Left kidney (tissue), 2 donors: Measurements from ENCODE around the gene IDH3G. TPM values are rescaled to one million over a fixed set of nuclear protein-coding genes. Genes with fewer than 3 reads are reported as not detected.
"Not testable (repeated sequence)": the region's sequence is repeated elsewhere in the genome, so short reads cannot be mapped to it uniquely, and the experiment has no call there.

Experiments
- DNase-seq: peaks from one replicate; pipeline ENCODE4 v3.0.0-alpha.2; 2013
- polyA plus RNA-seq: library from polyadenylated mRNA; unstranded; fragments of 120-200 nt; gene quantifications from one replicate; pipeline ENCODE4 v1.2.1, GENCODE V29; 2013; ENCODE audit not compliant: insufficient read length

The IDH3G gene
- polyA plus RNA-seq, 1 donor: 70.1 TPM

DNA sequence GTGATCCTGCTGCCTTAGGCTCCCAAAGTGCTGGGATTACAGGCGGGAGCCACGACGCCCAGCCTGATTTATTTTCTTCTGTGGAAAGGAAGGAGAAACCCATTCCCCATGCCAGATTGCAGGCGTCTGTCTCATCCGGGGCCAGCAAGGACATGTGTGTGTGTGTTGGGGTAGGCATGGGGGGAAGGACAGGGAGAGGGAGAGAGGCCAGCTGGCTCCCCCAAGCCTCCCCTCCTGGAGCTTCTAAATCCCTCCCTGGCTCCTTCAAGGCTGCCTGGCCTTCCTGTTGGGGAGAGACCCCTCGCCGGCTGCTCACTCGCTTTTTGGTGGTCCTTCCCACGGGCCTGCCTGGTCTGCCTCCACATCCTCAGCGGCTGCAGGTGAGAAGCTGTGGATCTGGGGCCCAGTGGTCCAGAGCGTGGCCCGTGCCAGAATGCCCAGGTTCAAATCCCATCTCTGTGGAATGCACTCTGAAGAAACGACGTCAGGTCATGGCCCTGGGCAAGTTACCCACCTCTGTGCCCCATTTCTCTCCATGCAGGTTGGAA lies 31.5 kb downstream of the IDH3G start:
- no peak for DNase-seq

GRCh38 chrX:153761863-153762262 lies 32.3 kb downstream of the IDH3G start:
- no peak for DNase-seq

DNA sequence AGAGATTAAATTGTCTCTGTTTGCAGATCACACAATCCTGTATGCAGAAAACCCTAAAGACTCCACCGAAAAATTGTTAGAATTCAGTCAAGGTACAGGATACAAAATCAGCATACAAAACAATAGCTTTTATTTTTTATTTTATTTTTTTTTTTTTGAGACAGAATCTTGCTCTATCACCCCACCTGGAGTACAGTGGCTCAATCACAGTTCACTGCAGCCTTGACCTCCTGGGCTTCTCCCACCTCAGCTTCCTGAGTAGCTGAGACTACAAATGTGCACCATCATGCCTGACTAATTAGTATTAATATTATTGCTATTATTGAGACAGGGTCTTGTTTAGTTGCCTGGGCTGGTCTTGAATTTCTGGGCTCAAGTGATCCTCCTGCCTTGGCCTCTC lies 39.0 kb downstream of the IDH3G start:
- no peak for DNase-seq

GRCh38 chrX:153750127-153750774 lies 43.9 kb downstream of the IDH3G start:
- no peak for DNase-seq

DNA sequence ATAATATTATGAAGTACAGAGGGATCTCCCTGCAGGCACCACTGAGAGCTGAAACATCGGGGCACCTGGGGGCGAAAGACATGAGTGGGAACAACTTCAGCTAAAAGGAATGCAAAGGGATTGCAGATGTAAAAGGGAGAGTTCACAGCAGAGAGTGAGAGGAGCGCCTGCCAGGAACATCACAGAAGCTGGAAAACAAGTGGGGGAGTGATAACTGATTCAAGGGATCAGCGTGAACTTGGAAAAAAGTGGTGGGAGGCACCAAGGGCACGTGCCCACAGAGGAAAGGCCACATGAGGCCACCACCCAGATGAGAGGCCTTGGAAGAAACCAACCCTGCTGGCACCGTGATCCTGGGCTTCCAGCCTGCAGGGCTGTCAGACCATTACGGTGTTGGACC lies 45.2 kb downstream of the IDH3G start:
- DNase-seq: not testable (repeated sequence)

GRCh38 chrX:153746991-153747390 lies 47.2 kb downstream of the IDH3G start:
- not testable (repeated sequence) for DNase-seq

DNA sequence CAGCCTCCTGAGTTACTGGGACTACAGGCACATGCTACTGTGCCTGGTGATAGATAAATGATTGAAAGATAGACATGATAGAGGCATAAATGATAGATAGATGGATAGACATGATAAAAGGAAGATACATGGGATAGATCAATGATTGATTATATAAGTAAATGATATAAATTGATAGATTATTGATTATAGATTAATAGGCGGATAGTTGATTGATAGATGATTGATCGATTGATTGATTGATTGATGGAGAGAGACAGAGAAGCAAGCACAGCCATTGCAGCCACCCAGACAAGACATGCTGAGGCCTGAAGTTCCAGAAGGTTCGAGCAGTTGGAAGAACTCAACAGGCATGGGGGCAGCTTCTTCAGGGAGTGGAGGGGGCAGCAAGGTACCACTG lies 47.8 kb downstream of the IDH3G start:
- DNase-seq: no peak

GRCh38 chrX:153745067-153745433 lies 49.1 kb downstream of the IDH3G start:
- not testable (repeated sequence) for DNase-seq

GRCh38 chrX:153744210-153745066 lies 49.7 kb downstream of the IDH3G start:
- no peak for DNase-seq

- not testable (repeated sequence) for DNase-seq
Measured at GRCh38 chrX:153743468-153744209, 50.5 kb downstream of the IDH3G start.

DNA sequence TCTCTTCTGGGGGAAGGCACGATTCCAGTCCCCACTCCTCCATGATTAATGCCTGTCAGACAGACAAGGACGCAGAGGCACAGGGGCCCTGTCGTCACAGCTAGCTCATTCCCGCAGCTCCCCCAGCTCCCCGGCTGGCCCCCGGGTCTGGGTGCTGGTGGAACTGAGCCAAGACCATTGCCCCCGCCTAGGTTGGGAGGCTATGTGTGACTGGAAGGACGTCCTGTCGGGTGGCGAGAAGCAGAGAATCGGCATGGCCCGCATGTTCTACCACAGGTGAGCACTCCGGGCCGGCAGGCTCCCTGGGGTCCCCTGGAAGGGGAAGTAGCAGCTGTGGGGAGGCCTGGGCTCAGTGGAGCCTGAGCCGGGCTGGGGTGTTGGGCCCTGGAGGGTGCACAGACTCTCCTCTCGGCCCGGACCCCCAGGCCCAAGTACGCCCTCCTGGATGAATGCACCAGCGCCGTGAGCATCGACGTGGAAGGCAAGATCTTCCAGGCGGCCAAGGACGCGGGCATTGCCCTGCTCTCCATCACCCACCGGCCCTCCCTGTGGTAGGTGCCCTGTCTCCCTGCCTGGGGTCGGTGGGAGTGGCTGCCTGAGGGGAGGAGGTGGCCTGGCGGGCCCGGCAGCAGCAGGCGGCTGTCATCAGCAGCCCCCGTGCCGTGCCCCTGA lies 51.2 kb downstream of the IDH3G start:
- DNase-seq: not testable (repeated sequence)

DNA sequence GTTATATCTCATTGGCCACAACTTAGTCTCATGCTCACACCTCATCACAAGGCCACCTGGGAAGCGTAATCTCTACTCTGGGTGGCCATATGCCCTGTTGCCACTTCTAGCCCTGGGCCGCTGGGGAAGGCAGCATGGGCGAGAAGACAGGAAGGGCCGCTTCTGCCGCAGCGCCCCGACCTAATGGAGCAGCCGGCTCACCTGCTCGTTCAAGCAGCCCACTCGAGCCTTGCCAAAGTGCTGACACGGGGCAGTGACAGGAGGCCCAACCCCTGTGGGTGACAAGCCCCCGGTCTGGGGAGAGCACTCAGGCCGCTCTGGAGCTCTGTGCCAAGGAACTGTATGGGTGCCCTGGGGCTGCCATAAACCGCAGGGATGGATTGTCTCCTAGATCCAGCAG lies 52.1 kb downstream of the IDH3G start:
- DNase-seq: not testable (repeated sequence)

DNA sequence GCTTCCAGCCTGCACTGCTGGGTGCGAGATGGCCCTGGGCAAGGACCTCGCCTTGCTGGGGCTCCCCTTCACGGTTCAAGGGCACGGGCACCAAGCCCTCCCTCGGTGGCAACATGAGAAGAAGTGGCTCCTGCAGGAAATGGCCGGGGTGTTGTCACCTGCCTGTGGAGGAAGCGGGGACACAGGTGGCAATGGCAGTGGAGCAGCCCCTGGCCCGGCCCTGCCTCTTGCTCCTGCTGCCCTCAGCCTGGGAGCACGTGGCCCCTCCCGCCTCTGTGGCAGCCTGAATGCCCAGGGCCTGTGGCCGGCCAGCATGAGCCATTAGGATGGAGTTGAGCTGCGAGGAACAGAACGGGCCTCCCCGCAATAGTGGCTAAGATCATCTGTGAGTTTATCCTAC lies 52.7 kb downstream of the IDH3G start:
- DNase-seq: no peak

DNA sequence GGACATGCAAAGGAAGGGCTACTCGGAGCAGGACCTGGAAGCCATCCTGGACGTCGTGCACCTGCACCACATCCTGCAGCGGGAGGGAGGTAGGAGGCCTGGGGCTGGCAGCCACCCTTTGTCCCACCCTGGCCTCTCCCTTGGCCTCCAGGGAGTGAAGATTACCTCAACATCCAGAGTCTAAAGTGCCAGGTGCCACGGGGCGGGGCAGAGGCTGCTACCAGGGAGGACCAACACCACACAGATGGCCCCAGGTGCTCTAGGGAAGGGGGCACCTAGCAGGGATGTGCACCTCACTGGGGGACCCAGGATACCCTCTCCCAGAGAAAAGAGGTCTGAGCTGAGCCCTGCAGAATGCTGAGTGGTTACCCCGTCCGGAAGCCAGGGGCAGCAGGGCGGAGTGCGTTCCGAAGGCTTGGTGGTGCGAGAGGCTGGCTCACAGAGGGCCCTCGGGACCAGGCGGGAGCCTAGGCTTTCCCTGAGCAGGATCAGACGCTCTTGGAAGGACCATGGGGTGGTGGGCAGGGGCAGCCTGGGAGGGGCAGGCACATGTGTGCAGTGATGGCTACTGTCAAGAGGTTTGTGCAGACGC lies 53.4 kb downstream of the IDH3G start:
- no peak for DNase-seq

- DNase-seq: no peak
Measured at GRCh38 chrX:153739754-153740486, 54.3 kb downstream of the IDH3G start.

DNA sequence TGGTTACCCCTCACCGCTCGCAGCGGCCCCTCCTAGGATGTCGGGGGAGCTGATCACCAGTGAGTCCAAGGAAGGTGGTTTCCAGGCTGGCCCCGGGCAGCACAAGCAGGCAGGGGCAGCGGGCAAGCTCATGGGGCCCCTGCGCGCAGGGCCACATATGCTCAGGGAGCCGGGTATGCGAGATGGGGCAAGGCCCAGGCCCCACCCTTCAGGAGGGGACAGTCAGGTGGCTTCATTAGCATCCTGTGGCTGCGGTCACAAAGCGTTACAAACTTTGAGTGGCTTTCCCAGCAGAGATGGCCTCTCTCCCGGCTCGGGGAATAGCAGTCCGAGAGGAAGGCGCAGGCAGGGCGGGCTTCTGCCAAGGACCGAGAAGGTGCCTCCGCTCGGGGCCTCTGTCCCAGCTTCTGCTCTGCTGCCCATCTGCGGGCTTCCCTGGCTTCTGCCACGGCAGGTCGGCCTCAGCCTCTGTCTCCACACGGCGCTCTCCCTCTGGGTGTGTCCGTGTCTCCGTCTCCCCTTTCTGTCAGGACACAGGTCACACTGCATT lies 56.0 kb downstream of the IDH3G start:
- DNase-seq: no peak

GRCh38 chrX:153736871-153737441 lies 57.2 kb downstream of the IDH3G start:
- DNase-seq: no peak

DNA sequence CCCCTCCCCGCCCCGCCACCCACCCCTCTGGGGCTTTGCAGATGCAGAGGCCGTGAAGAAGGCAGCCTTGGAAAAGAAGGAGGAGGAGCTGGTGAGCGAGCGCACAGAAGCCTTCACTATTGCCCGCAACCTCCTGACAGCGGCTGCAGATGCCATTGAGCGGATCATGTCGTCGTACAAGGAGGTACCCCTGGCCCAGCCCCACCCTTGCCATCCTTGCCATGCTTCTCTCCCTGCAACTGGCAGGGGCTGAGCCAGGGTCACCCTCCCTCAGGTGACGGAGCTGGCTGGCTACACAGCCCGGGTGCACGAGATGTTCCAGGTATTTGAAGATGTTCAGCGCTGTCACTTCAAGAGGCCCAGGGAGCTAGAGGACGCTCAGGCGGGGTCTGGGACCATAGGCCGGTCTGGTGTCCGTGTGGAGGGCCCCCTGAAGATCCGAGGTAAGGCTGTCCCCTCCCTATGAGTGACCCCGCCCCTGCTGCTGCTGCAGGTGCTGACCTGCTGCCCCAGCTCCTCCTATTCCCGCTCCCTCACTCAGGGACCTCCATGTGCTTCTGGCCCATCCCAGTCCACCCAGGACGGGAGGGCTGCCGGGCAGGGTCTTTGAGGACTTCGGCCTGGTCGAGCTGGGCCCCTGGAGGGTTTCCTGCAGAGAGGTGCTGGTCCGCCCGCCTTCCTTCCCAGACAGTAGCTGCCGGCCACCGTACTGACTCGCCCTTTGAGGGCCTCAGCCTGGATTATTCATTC lies 57.9 kb downstream of the IDH3G start:
- DNase-seq: no peak
